HG02840 (cell line): Measurements from ENCODE around the gene LCE3A.
"Not testable (repeated sequence)": the region's sequence is repeated elsewhere in the genome, so short reads cannot be mapped to it uniquely, and the experiment has no call there.

ENCODE experiments used
- ATAC-seq: cut with Tn5 transposase; IDR thresholded peaks from one replicate; pipeline ENCODE4 v1.9.1; 2021; ENCODE audit warnings: mild to moderate bottlenecking, moderate library complexity, moderate number of reproducible peaks; ENCODE audit not compliant: unreplicated experiment, low FRiP score

LCE3A gene

GRCh38 chr1:152579526-152579925, 43.4 kb downstream of the LCE3A start:
- not testable (repeated sequence) for ATAC-seq

- ATAC-seq, result no peak
Measured at GRCh38 chr1:152577168-152577567, 45.7 kb downstream of the LCE3A start.
